ENCODE measurements around the gene OSCAR. TPM values are rescaled to one million over a fixed set of nuclear protein-coding genes. Genes with fewer than 3 reads are reported as not detected.
"Not testable (repeated sequence)": the region's sequence is repeated elsewhere in the genome, so short reads cannot be mapped to it uniquely, and the experiment has no call there.

Gene OSCAR
- total RNA-seq, 1 donor from 2014 or later = not detected

DNA sequence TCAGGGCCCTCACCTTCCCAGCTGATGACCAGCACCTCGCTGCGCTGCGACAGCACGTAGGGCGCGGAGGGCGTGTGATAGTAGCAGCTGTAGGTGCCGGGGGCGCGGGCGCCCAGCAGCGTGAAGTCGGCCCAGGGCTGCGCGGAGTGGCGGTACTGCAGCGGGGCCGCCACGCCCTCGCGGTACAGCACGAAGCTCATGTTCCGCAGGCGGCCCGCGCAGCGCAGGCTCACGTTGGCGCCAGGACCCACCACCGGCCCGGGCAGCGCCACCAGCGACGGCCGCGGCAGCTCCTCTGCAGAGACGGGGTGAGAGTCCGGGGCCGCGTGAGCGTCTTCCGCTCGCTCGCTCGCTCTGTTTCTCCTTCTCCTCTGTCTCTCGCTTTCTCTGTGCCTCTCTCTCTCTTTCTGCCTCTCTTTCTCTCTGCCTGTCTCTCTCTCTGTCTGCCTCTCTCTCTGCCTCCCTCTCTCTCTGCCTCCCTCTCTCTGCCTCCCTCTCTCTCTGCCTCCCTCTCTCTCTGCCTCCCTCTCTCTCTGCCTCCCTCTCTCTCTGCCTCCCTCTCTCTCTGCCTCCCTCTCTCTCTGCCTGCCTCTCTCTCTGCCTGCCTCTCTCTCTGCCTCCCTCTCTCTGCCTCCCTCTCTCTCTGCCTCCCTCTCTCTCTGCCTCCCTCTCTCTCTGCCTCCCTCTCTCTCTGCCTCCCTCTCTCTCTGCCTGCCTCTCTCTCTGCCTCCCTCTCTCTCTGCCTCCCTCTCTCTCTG lies 4.6 kb downstream of the OSCAR start:
- DNase-seq (ENCODE audit: extremely low read depth, low read depth, low spot score) = not testable (repeated sequence)

DNA sequence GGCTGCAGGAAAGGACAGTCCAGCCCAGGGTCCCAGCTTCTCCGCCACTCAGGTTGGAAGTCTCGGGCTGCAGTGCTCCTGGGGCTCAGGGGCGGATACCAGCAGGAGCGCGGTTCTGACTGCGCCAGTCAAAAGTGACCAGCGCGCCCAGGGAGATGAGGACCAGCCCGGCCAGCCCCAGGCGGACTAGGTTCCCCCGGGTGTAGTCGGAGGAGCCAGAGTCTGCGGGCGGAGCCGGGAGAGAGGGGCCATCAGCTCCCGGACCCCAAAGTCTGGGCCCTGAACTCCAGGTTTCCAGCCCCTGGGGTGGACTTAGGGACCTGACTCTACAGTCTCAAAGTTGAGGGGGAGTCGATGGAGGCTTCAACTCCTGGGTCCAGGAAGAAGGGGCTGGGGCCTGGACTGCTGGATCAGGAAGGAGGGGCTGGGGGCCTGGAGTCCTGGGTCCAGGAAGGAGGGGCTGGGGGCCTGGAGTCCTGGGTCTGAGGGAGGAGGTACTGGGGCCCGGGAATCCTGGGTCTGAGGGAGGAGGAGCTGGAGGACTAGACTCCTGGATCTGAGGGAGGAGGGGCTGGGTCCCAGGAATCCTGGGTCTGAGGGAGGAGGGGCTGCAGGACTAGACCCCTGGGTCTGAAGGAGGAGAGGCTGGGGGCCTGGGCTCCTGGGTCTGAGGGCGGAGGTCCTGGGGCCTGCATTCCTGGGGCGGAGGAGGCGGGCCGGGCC lies 5.3 kb downstream of the OSCAR start:
- DNase-seq (ENCODE audit: extremely low read depth, low read depth, low spot score) = no peak

DNA sequence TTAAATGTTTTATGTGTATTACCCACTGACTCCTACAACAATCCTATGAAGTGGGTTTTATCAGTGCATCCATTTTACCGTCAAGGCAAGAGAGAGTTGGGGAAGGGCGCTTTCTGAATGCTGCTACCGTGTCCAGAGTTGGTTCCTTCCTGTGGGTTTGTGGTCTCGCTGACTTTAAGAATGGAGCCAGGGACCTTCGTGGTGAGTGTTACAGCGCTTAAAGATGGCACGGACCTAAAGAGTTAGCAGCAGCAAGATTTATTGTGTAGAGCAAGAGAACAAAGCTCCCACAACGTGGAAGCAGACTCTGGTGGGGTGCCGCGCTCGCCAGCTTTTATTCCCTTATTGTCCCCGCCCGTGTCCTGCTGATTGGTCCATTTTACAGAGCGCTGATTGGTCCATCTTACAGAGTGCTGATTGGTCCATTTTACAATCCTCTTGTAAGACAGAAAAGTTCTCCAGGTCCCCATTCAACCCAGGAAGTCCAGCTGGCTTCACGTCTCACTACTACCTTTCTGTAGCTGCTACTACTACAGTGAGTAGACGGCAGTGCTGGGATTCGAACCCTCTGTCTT lies 6.1 kb downstream of the OSCAR start:
- DNase-seq (ENCODE audit: extremely low read depth, low read depth, low spot score) = no peak

DNA sequence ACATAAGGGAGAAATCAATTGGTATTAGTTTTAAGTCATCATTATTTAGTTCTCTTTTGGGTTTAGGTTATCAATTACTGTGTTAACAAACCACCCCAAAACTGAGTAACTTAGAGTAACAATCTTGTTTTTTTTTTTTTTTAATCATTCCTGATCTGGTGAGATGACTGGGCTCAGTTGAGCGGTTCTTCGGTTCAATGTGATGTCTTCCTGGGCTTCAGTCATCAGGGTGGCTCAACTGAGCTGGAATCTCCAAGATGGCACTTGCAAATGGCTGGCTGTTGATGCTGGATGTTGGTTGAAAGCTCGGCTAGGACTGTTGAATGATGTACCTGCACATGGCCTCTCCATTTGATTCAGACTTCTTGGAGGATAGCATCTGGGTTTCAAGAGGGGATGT lies 16.2 kb downstream of the OSCAR start:
- DNase-seq (ENCODE audit: extremely low read depth, low read depth, low spot score) = no peak

DNA sequence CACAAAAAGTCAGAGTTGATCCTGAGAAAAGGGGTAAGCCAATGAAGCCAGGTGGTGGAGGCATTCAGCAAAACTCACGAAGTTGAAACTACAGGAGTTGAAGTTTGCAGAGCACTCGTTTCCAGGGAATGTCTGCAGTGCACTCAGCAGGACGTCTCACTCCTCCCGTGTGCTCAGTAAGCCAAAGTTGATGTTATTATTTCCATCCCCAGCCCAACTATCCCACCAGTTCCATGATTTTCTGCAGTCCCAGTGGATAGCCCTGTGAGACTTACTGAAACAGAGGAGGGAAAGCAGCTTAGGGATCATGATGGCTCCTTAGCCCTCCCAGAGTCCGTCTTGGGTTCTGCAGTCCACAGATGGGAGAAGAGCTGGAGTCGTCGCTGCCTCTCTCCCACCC lies 19.6 kb downstream of the OSCAR start, which contains the start of gene TARM1:
Gene TARM1 (minus strand): TSS at position 334 of the 400 bp plus-strand sequence. CDS start 25 bp downstream, at position 309.
- no peak for DNase-seq (ENCODE audit: extremely low read depth, low read depth, low spot score)

DNA sequence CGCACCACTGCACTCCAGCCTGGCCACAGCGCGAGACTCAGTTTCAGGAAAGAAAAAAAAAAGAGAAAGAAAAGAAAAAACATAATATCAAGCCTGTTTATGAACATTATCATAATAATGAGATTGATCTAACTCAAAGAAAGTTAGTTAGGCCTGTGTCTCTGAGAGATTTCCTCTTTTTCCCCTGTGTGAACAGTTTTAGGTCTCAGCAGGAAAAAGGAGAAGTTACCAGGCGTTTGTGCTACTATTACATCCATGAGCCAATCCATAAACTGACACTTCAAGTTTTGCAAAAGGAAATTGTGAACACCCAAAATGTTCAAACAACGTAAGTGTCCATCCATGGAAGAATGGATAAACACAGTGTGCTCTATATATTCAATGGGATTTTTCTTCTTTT lies 23.3 kb downstream of the OSCAR start:
- no peak for DNase-seq (ENCODE audit: extremely low read depth, low read depth, low spot score)

DNA sequence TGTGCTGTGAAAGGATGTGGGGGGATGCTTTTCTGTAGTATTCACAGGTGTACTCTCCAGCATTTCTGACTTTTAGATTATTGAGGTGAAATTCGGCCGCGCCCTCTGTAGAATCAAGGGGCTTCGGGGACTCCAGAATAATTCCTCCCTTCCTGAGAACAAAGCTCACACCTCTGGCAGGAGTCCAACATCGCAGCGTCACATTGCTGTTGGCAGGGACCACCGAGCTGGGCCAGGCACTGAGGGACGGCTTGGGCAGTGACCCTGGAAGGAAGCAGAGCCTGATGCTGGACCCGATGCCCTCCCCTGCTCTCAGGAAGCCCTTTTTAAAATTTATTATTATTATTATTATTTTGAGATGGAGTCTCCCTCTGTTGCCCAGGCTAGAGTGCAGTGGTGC lies 25.8 kb downstream of the OSCAR start:
- DNase-seq (ENCODE audit: extremely low read depth, low read depth, low spot score) = no peak

DNA sequence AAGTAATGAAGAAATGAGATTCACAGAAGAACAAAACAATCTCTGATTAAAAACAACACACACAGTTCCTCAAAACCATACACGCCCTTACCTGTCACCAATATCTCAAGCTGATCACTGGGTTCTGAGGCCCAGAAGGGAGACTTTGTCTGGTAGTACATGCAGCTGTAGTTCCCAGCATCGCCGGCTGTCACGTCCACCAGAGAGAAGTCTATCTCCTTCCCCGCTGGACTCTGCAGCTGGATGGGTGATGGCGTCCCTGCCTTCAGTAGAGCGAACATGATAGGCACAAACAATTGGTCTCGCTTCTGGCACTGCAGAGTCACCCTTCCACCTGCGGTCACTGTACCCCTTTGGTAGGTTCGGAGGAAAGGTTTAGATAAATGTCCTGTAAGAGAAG lies 26.8 kb downstream of the OSCAR start:
- no peak for DNase-seq (ENCODE audit: extremely low read depth, low read depth, low spot score)

DNA sequence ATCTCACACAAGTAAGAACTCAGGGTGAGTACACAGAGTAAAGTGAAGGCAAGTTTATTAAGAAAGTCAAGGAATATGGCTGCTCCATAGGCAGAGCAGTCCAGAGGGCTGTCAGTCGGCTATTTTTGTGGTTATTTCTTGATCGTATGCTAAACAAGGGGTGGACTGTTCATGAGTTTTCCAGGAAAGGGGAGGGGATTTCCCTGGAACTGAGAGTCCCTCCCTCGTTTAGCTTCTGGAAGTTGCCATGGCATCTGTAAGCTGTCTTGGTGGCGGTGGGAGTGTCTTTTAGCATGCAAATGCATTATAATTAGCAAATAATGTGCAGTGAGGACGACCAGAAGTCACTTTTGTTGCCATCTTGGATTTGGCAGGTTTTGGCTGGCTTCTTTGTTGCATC lies 31.1 kb downstream of the OSCAR start:
- DNase-seq (ENCODE audit: extremely low read depth, low read depth, low spot score) = no peak

DNA sequence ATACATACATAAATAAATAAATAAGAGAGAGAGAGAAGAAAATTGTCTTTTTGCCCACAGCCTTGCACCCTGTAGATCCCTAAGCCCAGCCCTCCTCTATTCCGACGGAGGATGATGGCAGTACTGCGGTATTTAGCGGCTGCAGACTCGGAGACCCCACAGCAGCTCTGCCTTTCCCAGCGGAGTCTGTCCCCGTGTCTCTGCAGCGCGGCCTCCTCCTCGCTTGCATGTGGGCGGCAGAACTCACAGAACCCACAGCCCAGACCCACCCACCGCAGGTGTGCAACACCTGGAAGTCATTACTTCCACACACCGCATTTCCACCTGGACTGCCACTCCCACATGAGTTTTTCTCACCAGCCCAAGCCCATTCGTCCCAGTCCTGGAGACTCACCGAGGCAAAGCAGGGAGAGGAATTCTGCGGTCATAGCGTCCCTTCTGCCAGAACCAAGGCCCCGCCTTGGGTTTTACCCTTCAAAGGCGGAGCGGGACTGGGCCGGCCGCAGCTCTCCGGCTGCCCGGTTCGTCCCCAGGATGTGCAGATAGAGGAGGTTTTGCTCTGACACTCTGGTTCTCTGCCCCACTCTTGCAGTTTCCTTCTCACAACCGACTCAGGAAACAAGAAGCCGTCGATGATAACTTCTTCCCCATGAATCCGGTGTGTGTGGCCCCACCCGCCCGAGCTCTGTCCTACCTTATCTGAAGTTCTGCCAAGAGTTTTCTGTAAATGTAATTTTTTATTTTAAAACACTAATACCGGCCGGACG lies 37.1 kb downstream of the OSCAR start, which contains the start of gene VSTM1:
Gene VSTM1 (minus strand): TSS at position 548 of the 767 bp plus-strand sequence. CDS start 120 bp downstream, at position 428.
- DNase-seq (ENCODE audit: extremely low read depth, low read depth, low spot score) = no peak

DNA sequence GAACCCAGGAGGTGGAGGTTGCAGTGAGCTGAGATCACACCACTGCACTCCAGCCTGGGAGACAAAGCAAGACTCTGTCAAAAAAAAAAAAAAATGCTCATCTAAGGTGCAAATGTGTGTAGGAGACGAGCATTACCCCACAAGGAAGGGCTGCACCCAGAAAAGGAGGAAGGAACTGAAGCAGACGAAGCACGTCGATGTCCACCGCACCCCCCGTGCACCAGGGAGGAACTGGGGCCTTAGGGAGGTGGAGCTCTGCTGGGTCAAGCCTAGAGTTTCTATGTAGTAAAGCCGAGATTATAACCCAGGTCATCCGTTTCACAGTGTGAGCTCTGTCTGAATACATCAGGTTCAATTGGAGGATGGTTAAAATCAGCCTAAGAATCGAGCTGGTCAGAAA lies 38.0 kb downstream of the OSCAR start:
- no peak for DNase-seq (ENCODE audit: extremely low read depth, low read depth, low spot score)

DNA sequence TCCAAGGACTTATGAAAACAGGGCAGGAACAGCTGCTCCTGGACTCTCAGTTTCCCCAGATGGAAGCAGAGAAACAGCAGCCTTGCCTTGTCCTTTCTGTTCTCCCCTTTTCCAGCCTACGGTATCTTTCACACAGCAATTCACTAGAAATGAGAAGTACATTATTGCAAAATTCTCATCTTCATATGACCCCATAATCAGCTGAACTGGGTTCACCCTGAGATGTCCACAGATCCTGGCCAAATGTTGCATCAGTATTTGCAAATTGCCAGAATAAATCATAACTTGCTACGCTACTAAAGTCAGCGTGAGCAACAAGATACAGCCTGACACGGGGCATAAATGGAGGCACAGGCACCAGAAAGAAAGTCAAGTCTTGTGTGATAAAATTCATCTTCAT lies 53.0 kb downstream of the OSCAR start:
- DNase-seq (ENCODE audit: extremely low read depth, low read depth, low spot score) = no peak

DNA sequence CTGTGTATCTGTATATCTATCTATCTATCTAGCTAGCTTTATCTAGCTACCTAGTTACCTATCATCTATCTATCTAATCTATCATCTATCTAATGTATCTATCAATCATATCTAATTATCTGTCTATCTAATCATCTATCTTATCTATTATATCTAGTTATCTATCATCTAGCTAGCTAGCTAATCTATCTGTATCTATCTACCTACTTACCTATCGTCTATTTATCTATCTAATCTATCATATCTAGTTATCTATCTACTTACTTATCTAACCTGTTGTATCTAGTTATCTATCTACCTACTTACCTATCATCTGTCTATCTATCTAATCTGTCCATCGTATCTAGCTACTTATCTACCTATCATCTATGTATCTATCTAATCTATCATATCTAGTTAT lies 54.8 kb downstream of the OSCAR start:
- no peak for DNase-seq (ENCODE audit: extremely low read depth, low read depth, low spot score)

Other genes with a start within 250 kb of the OSCAR start
- 134 and 174 TPM in 2 replicates for gene MYADM, start 232.9 kb downstream of the OSCAR start, total RNA-seq
- 0.06 TPM in 1 of 2 replicates, not detected in the other for gene PRKCG, start 218.6 kb downstream of the OSCAR start, total RNA-seq
- gene CACNG7, start 191.5 kb downstream of the OSCAR start, total RNA-seq = 1.9 and 2.2 TPM in 2 replicates
- 1.3 and 2.1 TPM in 2 replicates for gene CACNG8, start 137.9 kb downstream of the OSCAR start, total RNA-seq
- gene CACNG6, start 109.2 kb downstream of the OSCAR start, total RNA-seq = 2.2 and 3.0 TPM in 2 replicates
- gene VSTM1, start 36.9 kb downstream of the OSCAR start, total RNA-seq = not detected in 2 replicates
- gene TARM1, start 19.4 kb downstream of the OSCAR start, total RNA-seq = not detected in 2 replicates
- 11.7 and 26.2 TPM in 2 replicates for gene NDUFA3, start 2.1 kb upstream of the OSCAR start, total RNA-seq
- gene TFPT, start 14.9 kb upstream of the OSCAR start, total RNA-seq = 58.5 and 63.2 TPM in 2 replicates
- 57.8 and 66.7 TPM in 2 replicates for gene PRPF31, start 15.0 kb upstream of the OSCAR start, total RNA-seq
- 19.6 and 29.5 TPM in 2 replicates for gene CNOT3, start 37.0 kb upstream of the OSCAR start, total RNA-seq
- gene LENG1, start 58.9 kb upstream of the OSCAR start, total RNA-seq = 7.5 and 8.0 TPM in 2 replicates
- gene TMC4, start 72.4 kb upstream of the OSCAR start, total RNA-seq = not detected in 2 replicates
- gene MBOAT7, start 88.8 kb upstream of the OSCAR start, total RNA-seq = 354 and 361 TPM in 2 replicates
- gene TSEN34, start 90.5 kb upstream of the OSCAR start, total RNA-seq = 92.9 and 140 TPM in 2 replicates
- 1,387 and 1,829 TPM in 2 replicates for gene RPS9, start 100.1 kb upstream of the OSCAR start, total RNA-seq
- gene LILRB3, start 122.2 kb upstream of the OSCAR start, total RNA-seq = not detected in 2 replicates
- not detected in 2 replicates for gene LILRA6, start 142.0 kb upstream of the OSCAR start, total RNA-seq
- gene LILRB5, start 156.5 kb upstream of the OSCAR start, total RNA-seq = not detected in 2 replicates
- gene LILRB2, start 180.3 kb upstream of the OSCAR start, total RNA-seq = not detected in 2 replicates
- not detected in 2 replicates for gene LILRA5, start 212.4 kb upstream of the OSCAR start, total RNA-seq
- not detected in 2 replicates for gene LILRA4, start 238.4 kb upstream of the OSCAR start, total RNA-seq